Brain microvascular endothelial cell (primary cell): ENCODE measurements around the gene MTUS2.

ENCODE experiments used
- DNase-seq: peaks from one replicate; pipeline ENCODE4 v3.0.0-alpha.2; 2020
- H3K27ac ChIP-seq: fragments of 250-450 bp; sonication (Bioruptor Pico); 2 replicates; pipeline ENCODE4 v1.5.1; 2020; ENCODE audit warnings: mild to moderate bottlenecking, moderate library complexity
- H3K27me3 ChIP-seq: fragments of 250-450 bp; sonication (Bioruptor Pico); replicated peaks from 2 replicates; pipeline ENCODE4 v1.5.1; 2020; ENCODE audit warnings: mild to moderate bottlenecking
- H3K36me3 ChIP-seq: fragments of 250-450 bp; sonication (Bioruptor Pico); replicated peaks from 2 replicates; pipeline ENCODE4 v1.5.1; 2020; ENCODE audit warnings: mild to moderate bottlenecking
- H3K4me3 ChIP-seq: 2 replicates; pipeline ENCODE4 v1.5.1; 2011; ENCODE audit warnings: low read depth, mild to moderate bottlenecking, control low read depth, low read length, moderate library complexity
- in situ Hi-C: cut with HindIII; loops from 2 replicates; pipeline ENCODE4 v1.10.0; 2017; ENCODE audit warnings: low sequenced_read_pairs, low pct_ligation_motif_present
- TF ChIP-seq, protein P1 (sequence below): IDR thresholded peaks from 2 replicates; pipeline ENCODE4 v1.5.1; 2011; ENCODE audit warnings: low read depth, mild to moderate bottlenecking, moderate library complexity, low read length, control low read depth, inconsistent platforms; ENCODE audit errors: missing control alignments

The MTUS2 gene

GRCh38 chr13:29156136-29156535, 336.0 kb downstream of the MTUS2 start:
- Histone ChIP-seq H3K36me3 (no peaks in the 10 kb centered on the region), H3K27me3 (no peaks in the 10 kb centered on the region), H3K4me3 (no peak overlapping the region), H3K27ac (no peak overlapping the region)
- in situ Hi-C loops, result no loop called here
- TF ChIP-seq, protein P1, sequence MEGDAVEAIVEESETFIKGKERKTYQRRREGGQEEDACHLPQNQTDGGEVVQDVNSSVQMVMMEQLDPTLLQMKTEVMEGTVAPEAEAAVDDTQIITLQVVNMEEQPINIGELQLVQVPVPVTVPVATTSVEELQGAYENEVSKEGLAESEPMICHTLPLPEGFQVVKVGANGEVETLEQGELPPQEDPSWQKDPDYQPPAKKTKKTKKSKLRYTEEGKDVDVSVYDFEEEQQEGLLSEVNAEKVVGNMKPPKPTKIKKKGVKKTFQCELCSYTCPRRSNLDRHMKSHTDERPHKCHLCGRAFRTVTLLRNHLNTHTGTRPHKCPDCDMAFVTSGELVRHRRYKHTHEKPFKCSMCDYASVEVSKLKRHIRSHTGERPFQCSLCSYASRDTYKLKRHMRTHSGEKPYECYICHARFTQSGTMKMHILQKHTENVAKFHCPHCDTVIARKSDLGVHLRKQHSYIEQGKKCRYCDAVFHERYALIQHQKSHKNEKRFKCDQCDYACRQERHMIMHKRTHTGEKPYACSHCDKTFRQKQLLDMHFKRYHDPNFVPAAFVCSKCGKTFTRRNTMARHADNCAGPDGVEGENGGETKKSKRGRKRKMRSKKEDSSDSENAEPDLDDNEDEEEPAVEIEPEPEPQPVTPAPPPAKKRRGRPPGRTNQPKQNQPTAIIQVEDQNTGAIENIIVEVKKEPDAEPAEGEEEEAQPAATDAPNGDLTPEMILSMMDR, result no peak
- DNase-seq, result no peak

DNA sequence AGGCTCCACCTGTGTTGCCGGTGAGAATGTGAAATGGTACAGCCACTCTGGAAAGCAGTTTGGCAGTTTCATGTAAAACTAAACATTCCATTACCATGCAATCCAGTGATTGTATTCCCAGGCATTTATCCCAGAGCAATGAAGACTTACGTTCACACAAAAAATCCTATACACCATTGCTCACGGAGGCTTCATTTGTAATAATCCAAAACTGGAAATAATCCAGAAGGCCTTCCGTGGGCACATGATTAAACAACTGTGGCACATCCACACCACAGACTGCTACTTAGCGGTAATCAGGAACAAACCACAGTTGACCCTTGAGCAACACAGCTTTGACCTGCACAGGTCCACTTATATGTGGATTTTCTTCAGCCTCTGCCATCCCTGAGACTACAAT, 339.7 kb downstream of the MTUS2 start:
- TF ChIP-seq, protein P1, result no peak
- DNase-seq, result no peak
- Histone ChIP-seq H3K27me3 (no peaks in the 10 kb centered on the region), H3K27ac (no peak overlapping the region), H3K36me3 (no peaks in the 10 kb centered on the region), H3K4me3 (no peak overlapping the region)
- in situ Hi-C loops, result no loop called here

GRCh38 chr13:29160862-29161261, 340.7 kb downstream of the MTUS2 start:
- TF ChIP-seq, protein P1, result no peak
- Histone ChIP-seq H3K27ac (no peak overlapping the region), H3K27me3 (no peaks in the 10 kb centered on the region), H3K36me3 (no peaks in the 10 kb centered on the region), H3K4me3 (no peak overlapping the region)
- in situ Hi-C loops, result no loop called here
- no peak for DNase-seq

GRCh38 chr13:29161676-29162075, 341.5 kb downstream of the MTUS2 start:
- DNase-seq, result no peak
- Histone ChIP-seq H3K27ac (no peak overlapping the region), H3K4me3 (no peak overlapping the region), H3K27me3 (no peaks in the 10 kb centered on the region), H3K36me3 (no peaks in the 10 kb centered on the region)
- TF ChIP-seq, protein P1, result no peak
- in situ Hi-C loops, result no loop called here

DNA sequence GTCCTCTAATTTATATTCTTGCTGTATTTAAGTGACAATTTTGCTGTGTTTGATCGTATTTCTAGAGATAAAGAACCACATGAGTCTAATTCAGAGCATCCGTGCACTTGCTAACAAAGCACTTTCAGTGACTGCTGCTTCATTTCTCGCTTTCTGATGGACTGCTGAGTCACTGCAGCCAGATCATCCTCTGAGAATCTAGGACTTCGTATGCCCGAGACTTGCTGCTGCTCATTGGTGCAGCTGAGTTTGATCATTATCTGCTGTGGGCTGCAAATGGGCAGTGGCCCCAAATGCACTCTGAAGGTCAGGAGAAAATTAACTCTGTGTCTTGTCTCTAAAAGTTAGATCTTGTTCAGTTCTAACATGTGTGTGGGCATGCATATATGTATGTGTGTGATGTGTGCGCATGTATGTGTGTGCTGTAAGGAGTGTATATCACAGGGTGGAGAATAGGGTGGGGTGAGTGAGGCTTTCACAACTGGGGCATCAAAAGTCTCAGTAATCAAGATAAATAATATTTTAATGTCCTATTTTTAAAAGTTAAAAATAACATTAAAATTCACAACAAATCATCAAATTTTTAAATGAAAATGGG, 342.6 kb downstream of the MTUS2 start:
- TF ChIP-seq, protein P1, result no peak
- no peak overlapping the region for H3K27ac ChIP-seq
- H3K27me3 ChIP-seq, result no peaks in the 10 kb centered on the region
- DNase-seq, result no peak
- H3K36me3 ChIP-seq, result no peaks in the 10 kb centered on the region
- no peak overlapping the region for H3K4me3 ChIP-seq
- in situ Hi-C loops, result no loop called here

- Histone ChIP-seq H3K36me3 (no peaks in the 10 kb centered on the region), H3K27me3 (no peaks in the 10 kb centered on the region), H3K27ac (no peak overlapping the region), H3K4me3 (no peak overlapping the region)
- no peak for DNase-seq
- TF ChIP-seq, protein P1, result no peak
- in situ Hi-C loops, result no loop called here
These were observed 344.0 kb downstream of the MTUS2 start for GRCh38 chr13:29164116-29164515.
